ENCODE measurements around the gene CDK17. TPM values are rescaled to one million over a fixed set of nuclear protein-coding genes. Genes with fewer than 3 reads are reported as not detected.
A peak's percentile ranks its signal among the peaks of the same experiment; 100 is the strongest.

The CDK17 gene
- total RNA-seq, 1 donor from 2014 or later = 34.7 TPM

- intact Hi-C loops (cut with micrococcal nuclease) = loop anchor here (10.0 kb wide), 1 partner anchor 220 kb away; no protein-coding TSS in a partner anchor
- H3K9me3 Mint-ChIP-seq = no peaks in the 10 kb centered on the region
- no peaks in the 10 kb centered on the region for H3K27me3 Mint-ChIP-seq (ENCODE audit: low read depth)
- no peak overlapping the region for H3K4me3 Mint-ChIP-seq (ENCODE audit: low read depth)
- peaks cover 54% of the 10 kb centered on the region for H3K36me3 Mint-ChIP-seq (ENCODE audit: low read depth)
- DNase-seq (ENCODE audit: low spot score) = no peak
- H3K4me1 Mint-ChIP-seq (ENCODE audit: low read depth) = peaks cover 12% of the 10 kb centered on the region
- no peak overlapping the region for H3K27ac Mint-ChIP-seq
Measured at GRCh38 chr12:96294831-96295230, 105.4 kb downstream of the CDK17 start.

GRCh38 chr12:96293093-96293492, 107.1 kb downstream of the CDK17 start:
- peaks cover 16% of the 10 kb centered on the region for H3K4me1 Mint-ChIP-seq (ENCODE audit: low read depth)
- no peak for DNase-seq (ENCODE audit: low spot score)
- H3K9me3 Mint-ChIP-seq = no peaks in the 10 kb centered on the region
- no peak overlapping the region for H3K27ac Mint-ChIP-seq
- H3K27me3 Mint-ChIP-seq (ENCODE audit: low read depth) = no peaks in the 10 kb centered on the region
- H3K4me3 Mint-ChIP-seq (ENCODE audit: low read depth) = no peak overlapping the region
- peaks cover 58% of the 10 kb centered on the region for H3K36me3 Mint-ChIP-seq (ENCODE audit: low read depth)
- intact Hi-C loops (cut with micrococcal nuclease) = loop anchor here (10.0 kb wide), 1 partner anchor 222 kb away; no protein-coding TSS in a partner anchor

- no peaks in the 10 kb centered on the region for H3K27me3 Mint-ChIP-seq (ENCODE audit: low read depth)
- peaks cover 65% of the 10 kb centered on the region for H3K36me3 Mint-ChIP-seq (ENCODE audit: low read depth)
- H3K4me3 Mint-ChIP-seq (ENCODE audit: low read depth) = no peak overlapping the region
- peaks cover 12% of the 10 kb centered on the region for H3K4me1 Mint-ChIP-seq (ENCODE audit: low read depth)
- intact Hi-C loops (cut with micrococcal nuclease) = no loop called here
- no peak overlapping the region for H3K27ac Mint-ChIP-seq
- no peak for DNase-seq (ENCODE audit: low spot score)
- H3K9me3 Mint-ChIP-seq = no peaks in the 10 kb centered on the region
Measured at GRCh38 chr12:96289067-96289466, 111.2 kb downstream of the CDK17 start.

- Mint-ChIP-seq H3K4me1 (ENCODE audit: low read depth) (peaks cover 10% of the 10 kb centered on the region), H3K27ac (no peak overlapping the region), H3K9me3 (no peaks in the 10 kb centered on the region), H3K4me3 (ENCODE audit: low read depth) (no peak overlapping the region), H3K27me3 (ENCODE audit: low read depth) (no peaks in the 10 kb centered on the region), H3K36me3 (ENCODE audit: low read depth) (peaks cover 66% of the 10 kb centered on the region)
- intact Hi-C loops (cut with micrococcal nuclease) = no loop called here
- no peak for DNase-seq (ENCODE audit: low spot score)
Measured at GRCh38 chr12:96285158-96285557, 115.1 kb downstream of the CDK17 start.

- intact Hi-C loops (cut with micrococcal nuclease) = no loop called here
- H3K27ac Mint-ChIP-seq = no peak overlapping the region
- no peaks in the 10 kb centered on the region for H3K27me3 Mint-ChIP-seq (ENCODE audit: low read depth)
- peaks cover 75% of the 10 kb centered on the region for H3K36me3 Mint-ChIP-seq (ENCODE audit: low read depth)
- DNase-seq (ENCODE audit: low spot score) = no peak
- H3K4me1 Mint-ChIP-seq (ENCODE audit: low read depth) = peaks cover 8% of the 10 kb centered on the region
- H3K9me3 Mint-ChIP-seq = no peaks in the 10 kb centered on the region
- H3K4me3 Mint-ChIP-seq (ENCODE audit: low read depth) = no peak overlapping the region
Measured at GRCh38 chr12:96274331-96274730, 125.9 kb downstream of the CDK17 start.

- no peak overlapping the region for H3K4me3 Mint-ChIP-seq (ENCODE audit: low read depth)
- peak overlapping the region; percentile 1 for H3K27ac Mint-ChIP-seq
- intact Hi-C loops (cut with micrococcal nuclease) = no loop called here
- H3K4me1 Mint-ChIP-seq (ENCODE audit: low read depth) = peaks cover 13% of the 10 kb centered on the region
- peaks cover 75% of the 10 kb centered on the region for H3K36me3 Mint-ChIP-seq (ENCODE audit: low read depth)
- H3K9me3 Mint-ChIP-seq = no peaks in the 10 kb centered on the region
- no peak for DNase-seq (ENCODE audit: low spot score)
- no peaks in the 10 kb centered on the region for H3K27me3 Mint-ChIP-seq (ENCODE audit: low read depth)
Measured at GRCh38 chr12:96271469-96272199, 128.6 kb downstream of the CDK17 start.

- Mint-ChIP-seq H3K27me3 (ENCODE audit: low read depth) (no peaks in the 10 kb centered on the region), H3K4me3 (ENCODE audit: low read depth) (no peak overlapping the region), H3K36me3 (ENCODE audit: low read depth) (peaks cover 68% of the 10 kb centered on the region), H3K9me3 (no peaks in the 10 kb centered on the region), H3K27ac (no peak overlapping the region), H3K4me1 (ENCODE audit: low read depth) (peaks cover 5% of the 10 kb centered on the region)
- DNase-seq (ENCODE audit: low spot score) = no peak
- intact Hi-C loops (cut with micrococcal nuclease) = no loop called here
Measured at GRCh38 chr12:96266238-96266637, 134.0 kb downstream of the CDK17 start.

GRCh38 chr12:96265836-96266235, 134.4 kb downstream of the CDK17 start:
- H3K27me3 Mint-ChIP-seq (ENCODE audit: low read depth) = no peaks in the 10 kb centered on the region
- no peaks in the 10 kb centered on the region for H3K9me3 Mint-ChIP-seq
- H3K27ac Mint-ChIP-seq = no peak overlapping the region
- H3K4me3 Mint-ChIP-seq (ENCODE audit: low read depth) = no peak overlapping the region
- intact Hi-C loops (cut with micrococcal nuclease) = no loop called here
- H3K4me1 Mint-ChIP-seq (ENCODE audit: low read depth) = peaks cover 9% of the 10 kb centered on the region
- H3K36me3 Mint-ChIP-seq (ENCODE audit: low read depth) = peaks cover 70% of the 10 kb centered on the region
- no peak for DNase-seq (ENCODE audit: low spot score)

GRCh38 chr12:96265400-96265799, 134.8 kb downstream of the CDK17 start:
- Mint-ChIP-seq H3K4me3 (ENCODE audit: low read depth) (no peak overlapping the region), H3K27me3 (ENCODE audit: low read depth) (no peaks in the 10 kb centered on the region), H3K9me3 (no peaks in the 10 kb centered on the region), H3K4me1 (ENCODE audit: low read depth) (peaks cover 12% of the 10 kb centered on the region), H3K36me3 (ENCODE audit: low read depth) (peaks cover 73% of the 10 kb centered on the region), H3K27ac (no peak overlapping the region)
- intact Hi-C loops (cut with micrococcal nuclease) = no loop called here
- DNase-seq (ENCODE audit: low spot score) = no peak

GRCh38 chr12:96263449-96263902, 136.8 kb downstream of the CDK17 start:
- Mint-ChIP-seq H3K4me1 (ENCODE audit: low read depth) (peaks cover 12% of the 10 kb centered on the region), H3K36me3 (ENCODE audit: low read depth) (peaks cover 64% of the 10 kb centered on the region), H3K4me3 (ENCODE audit: low read depth) (no peak overlapping the region), H3K9me3 (no peaks in the 10 kb centered on the region), H3K27ac (no peak overlapping the region), H3K27me3 (ENCODE audit: low read depth) (no peaks in the 10 kb centered on the region)
- intact Hi-C loops (cut with micrococcal nuclease) = no loop called here
- no peak for DNase-seq (ENCODE audit: low spot score)

- no peak overlapping the region for H3K27ac Mint-ChIP-seq
- H3K9me3 Mint-ChIP-seq = no peaks in the 10 kb centered on the region
- H3K4me3 Mint-ChIP-seq (ENCODE audit: low read depth) = no peak overlapping the region
- H3K36me3 Mint-ChIP-seq (ENCODE audit: low read depth) = peaks cover 53% of the 10 kb centered on the region
- H3K4me1 Mint-ChIP-seq (ENCODE audit: low read depth) = peaks cover 14% of the 10 kb centered on the region
- intact Hi-C loops (cut with micrococcal nuclease) = no loop called here
- H3K27me3 Mint-ChIP-seq (ENCODE audit: low read depth) = no peaks in the 10 kb centered on the region
- no peak for DNase-seq (ENCODE audit: low spot score)
Measured at GRCh38 chr12:96261557-96261956, 138.7 kb downstream of the CDK17 start.

GRCh38 chr12:96260644-96261043, 139.6 kb downstream of the CDK17 start:
- no peak overlapping the region for H3K4me3 Mint-ChIP-seq (ENCODE audit: low read depth)
- DNase-seq (ENCODE audit: low spot score) = no peak
- H3K9me3 Mint-ChIP-seq = no peaks in the 10 kb centered on the region
- H3K4me1 Mint-ChIP-seq (ENCODE audit: low read depth) = peaks cover 14% of the 10 kb centered on the region
- peak overlapping the region; percentile 9 for H3K27ac Mint-ChIP-seq
- H3K27me3 Mint-ChIP-seq (ENCODE audit: low read depth) = no peaks in the 10 kb centered on the region
- peaks cover 47% of the 10 kb centered on the region for H3K36me3 Mint-ChIP-seq (ENCODE audit: low read depth)
- intact Hi-C loops (cut with micrococcal nuclease) = no loop called here

GRCh38 chr12:96260231-96260630, 140.0 kb downstream of the CDK17 start:
- no peak overlapping the region for H3K27ac Mint-ChIP-seq
- no peaks in the 10 kb centered on the region for H3K9me3 Mint-ChIP-seq
- peaks cover 45% of the 10 kb centered on the region for H3K36me3 Mint-ChIP-seq (ENCODE audit: low read depth)
- H3K27me3 Mint-ChIP-seq (ENCODE audit: low read depth) = no peaks in the 10 kb centered on the region
- no peak for DNase-seq (ENCODE audit: low spot score)
- H3K4me3 Mint-ChIP-seq (ENCODE audit: low read depth) = no peak overlapping the region
- peaks cover 14% of the 10 kb centered on the region for H3K4me1 Mint-ChIP-seq (ENCODE audit: low read depth)
- intact Hi-C loops (cut with micrococcal nuclease) = no loop called here
